Right lobe of liver (tissue), 4 donors: ENCODE measurements around the gene WDR6.

ENCODE experiments used
- POLR2A ChIP-seq: fragments of 450-650 bp; IDR thresholded peaks from one replicate; pipeline ENCODE4 v1.6.1; 2017; ENCODE audit warnings: antibody characterized with exemption, mild to moderate bottlenecking
- TF ChIP-seq, protein P1 (sequence below), 4 donors: fragments of 200-600 bp in 3 of 4; fragments of 450-650 bp in 1 of 4; IDR thresholded peaks; one replicate each; pipeline versions ENCODE4 v1.5.1 to v1.8.0; 2016 to 2022; ENCODE audit warnings: antibody characterized with exemption in 4 of 4, mild to moderate bottlenecking in 2 of 4
- donor health status: DM: no; HTN: no; CAD: no.
- donor health status: DM: no; HTN: no; CAD: no.
- donor health status: DM: no; HTN: yes; CAD: no.

DNA sequence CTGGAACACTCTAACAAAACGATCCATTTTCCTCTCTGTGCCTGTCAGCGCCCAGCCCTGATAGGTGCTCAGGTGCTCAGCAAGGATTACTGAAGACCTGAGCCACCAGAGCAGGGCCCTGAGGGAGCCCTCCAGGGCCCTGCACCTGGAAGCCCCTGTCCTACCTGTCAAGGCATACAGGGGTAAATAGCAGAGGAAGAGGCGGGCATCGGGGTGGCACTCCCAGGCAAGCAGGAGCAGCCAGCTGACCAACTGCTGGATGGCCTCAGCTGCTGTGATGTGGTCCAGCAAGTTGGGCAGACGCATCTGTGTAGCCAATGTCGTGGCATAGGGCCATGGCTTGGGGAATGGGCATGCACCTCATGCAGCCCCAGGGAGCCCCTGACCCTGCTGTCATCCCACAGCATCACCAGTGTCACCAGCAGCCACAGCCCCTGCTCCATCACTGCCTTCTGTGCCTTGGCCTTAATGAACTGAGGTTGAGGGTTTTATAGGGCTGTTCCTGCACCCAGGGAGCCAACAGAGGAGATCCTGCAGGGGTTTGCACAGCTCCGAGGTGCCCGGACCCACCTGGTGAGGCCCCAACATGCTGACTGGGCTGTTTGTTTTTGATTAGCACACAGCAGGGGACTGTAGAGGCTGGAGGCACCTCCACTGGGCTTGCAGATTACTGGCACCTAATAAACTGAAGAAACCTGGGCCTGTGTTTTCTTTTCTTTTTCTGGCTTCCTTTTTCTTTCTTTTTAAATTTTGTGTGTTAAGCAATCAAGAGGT lies 7.9 kb upstream of the WDR6 start:
- TF ChIP-seq, protein P1, sequence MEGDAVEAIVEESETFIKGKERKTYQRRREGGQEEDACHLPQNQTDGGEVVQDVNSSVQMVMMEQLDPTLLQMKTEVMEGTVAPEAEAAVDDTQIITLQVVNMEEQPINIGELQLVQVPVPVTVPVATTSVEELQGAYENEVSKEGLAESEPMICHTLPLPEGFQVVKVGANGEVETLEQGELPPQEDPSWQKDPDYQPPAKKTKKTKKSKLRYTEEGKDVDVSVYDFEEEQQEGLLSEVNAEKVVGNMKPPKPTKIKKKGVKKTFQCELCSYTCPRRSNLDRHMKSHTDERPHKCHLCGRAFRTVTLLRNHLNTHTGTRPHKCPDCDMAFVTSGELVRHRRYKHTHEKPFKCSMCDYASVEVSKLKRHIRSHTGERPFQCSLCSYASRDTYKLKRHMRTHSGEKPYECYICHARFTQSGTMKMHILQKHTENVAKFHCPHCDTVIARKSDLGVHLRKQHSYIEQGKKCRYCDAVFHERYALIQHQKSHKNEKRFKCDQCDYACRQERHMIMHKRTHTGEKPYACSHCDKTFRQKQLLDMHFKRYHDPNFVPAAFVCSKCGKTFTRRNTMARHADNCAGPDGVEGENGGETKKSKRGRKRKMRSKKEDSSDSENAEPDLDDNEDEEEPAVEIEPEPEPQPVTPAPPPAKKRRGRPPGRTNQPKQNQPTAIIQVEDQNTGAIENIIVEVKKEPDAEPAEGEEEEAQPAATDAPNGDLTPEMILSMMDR (IDR thresholded peaks at IDR 0.05) = no peak
- no peak for TF ChIP-seq POLR2A
